Esophagus muscularis mucosa (tissue), 4 donors: ENCODE results near the gene UGCG. TPM values are rescaled to one million over a fixed set of nuclear protein-coding genes. Genes with fewer than 3 reads are reported as not detected.

Experiments
- DNase-seq: peaks from one replicate; pipeline ENCODE4 v3.0.0-alpha.2; 2017; ENCODE audit errors: extremely low spot score
- H3K27ac ChIP-seq, 4 donors: fragments of 200-600 bp; sonication (generic); replicated peaks in 1 of 4; 1 replicate in 3 of 4; 2 replicates in 1 of 4; pipeline ENCODE4 v1.5.1; 2016 to 2019; ENCODE audit warnings: mild to moderate bottlenecking in 1 of 4
- H3K27me3 ChIP-seq, 4 donors: fragments of 200-600 bp; sonication (generic); one replicate each; pipeline versions ENCODE4 v1.5.1 to v1.6.0; 2016 to 2019
- H3K36me3 ChIP-seq, 4 donors: fragments of 200-600 bp; sonication (generic); one replicate each; pipeline ENCODE4 v1.5.1; 2016 to 2019
- H3K4me1 ChIP-seq, 4 donors: fragments of 200-600 bp; sonication (generic); one replicate each; pipeline ENCODE4 v1.5.1; 2016 to 2019
- H3K4me3 ChIP-seq, 4 donors: fragments of 200-600 bp; sonication (generic); 1 replicate in 2 of 4; 2 replicates in 2 of 4; pipeline ENCODE4 v1.5.1; 2016 to 2019; ENCODE audit warnings: mild to moderate bottlenecking in 4 of 4, moderate library complexity in 1 of 4
- H3K9me3 ChIP-seq, 4 donors: fragments of 200-600 bp; sonication (generic); 1 replicate in 3 of 4; 2 replicates in 1 of 4; pipeline ENCODE4 v1.5.1; 2016 to 2019
- CTCF ChIP-seq, 3 experiments: fragments of 200-600 bp in 2 of 3; fragments of 450-650 bp in 1 of 3; sonication (generic) in 2 of 3; IDR thresholded peaks; one replicate each; pipeline ENCODE4 v1.5.1; 2017 to 2019; ENCODE audit warnings: antibody characterized with exemption in 3 of 3, mild to moderate bottlenecking in 2 of 3, moderate library complexity in 1 of 3
- EP300 ChIP-seq: sonication (generic); formaldehyde crosslinking; IDR thresholded peaks from one replicate; pipeline ENCODE4 v1.6.1; 2017; ENCODE audit warnings: antibody characterized with exemption
- POLR2A ChIP-seq: fragments of 450-650 bp; IDR thresholded peaks from one replicate; pipeline ENCODE4 v1.6.1; 2017; ENCODE audit warnings: antibody characterized with exemption, moderate library complexity, mild to moderate bottlenecking, low read depth
- POLR2AphosphoS5 ChIP-seq, 2 donors: sonication (generic); formaldehyde crosslinking; IDR thresholded peaks; one replicate each; pipeline ENCODE4 v1.6.1; 2017; ENCODE audit warnings: antibody characterized with exemption in 2 of 2
- WGBS: methylation state at CpG from one replicate; pipeline ENCODE4 v1.1.5; 2018; 5-methylcytosine and 5-hydroxymethylcytosine counted together
- intact Hi-C: fragments of 100-400 bp; cut with DNase I; formaldehyde crosslinking; loops from one replicate; pipeline ENCODE4 v1.15.1; 2023
- total RNA-seq, 4 donors: library from RNA; depleted of rRNA; stranded (reverse); fragments of >200 nt; gene quantifications; one replicate each; pipeline versions ENCODE4 v1.1.0 to v1.2.1, GENCODE V29; 2016

UGCG gene
- total RNA-seq, 4 donors from 2014 or later, result 24.5 to 87.8 (median 33.5) TPM

GRCh38 chr9:111915425-111915758 is 18.8 kb downstream of the UGCG start:
- Histone ChIP-seq H3K9me3 (no peaks in the 10 kb centered on the region), H3K27ac (no peak overlapping the region), H3K4me3 (no peak overlapping the region), H3K4me1 (peaks cover 24 to 64% (median 51%) of the 10 kb centered on the region in 4 donors), H3K36me3 (peaks cover 0 to 28% (median 5%) of the 10 kb centered on the region in 4 donors), H3K27me3 (no peaks in the 10 kb centered on the region)
- no peak for DNase-seq
- 84% methylated on average over 3 of the region's 3 CpGs for WGBS
- no peak for TF ChIP-seq POLR2A
- no peak for TF ChIP-seq POLR2AphosphoS5 (IDR thresholded peaks at IDR 0.05)
- TF ChIP-seq CTCF (IDR thresholded peaks at IDR 0.05), result no peak
- TF ChIP-seq EP300, result no peak
- intact Hi-C loops, result no loop called here

GRCh38 chr9:111916234-111916645 is 19.6 kb downstream of the UGCG start:
- Histone ChIP-seq H3K4me3 (no peak overlapping the region), H3K4me1 (peaks cover 22 to 57% (median 45%) of the 10 kb centered on the region in 4 donors), H3K36me3 (peaks cover 0 to 36% (median 10%) of the 10 kb centered on the region in 4 donors), H3K27ac (no peak overlapping the region), H3K27me3 (no peaks in the 10 kb centered on the region), H3K9me3 (no peaks in the 10 kb centered on the region)
- TF ChIP-seq POLR2A (no peak), POLR2AphosphoS5 (IDR thresholded peaks at IDR 0.05) (no peak), EP300 (no peak), CTCF (IDR thresholded peaks at IDR 0.05) (no peak)
- DNase-seq, result no peak
- WGBS, result 86% methylated on average over 3 of the region's 3 CpGs
- intact Hi-C loops, result no loop called here

GRCh38 chr9:111917201-111917600 is 20.6 kb downstream of the UGCG start:
- intact Hi-C loops, result no loop called here
- Histone ChIP-seq H3K36me3 (peaks cover 0 to 39% (median 10%) of the 10 kb centered on the region in 4 donors), H3K4me1 (peaks cover 22 to 64% (median 49%) of the 10 kb centered on the region in 4 donors)

GRCh38 chr9:111917980-111918379 is 21.4 kb downstream of the UGCG start:
- Histone ChIP-seq H3K36me3 (peaks cover 0 to 39% (median 10%) of the 10 kb centered on the region in 4 donors), H3K9me3 (no peaks in the 10 kb centered on the region), H3K4me1 (peaks cover 22 to 62% (median 47%) of the 10 kb centered on the region in 4 donors), H3K27ac (no peak overlapping the region), H3K27me3 (no peaks in the 10 kb centered on the region), H3K4me3 (no peak overlapping the region)
- TF ChIP-seq EP300 (no peak), CTCF (IDR thresholded peaks at IDR 0.05) (no peak), POLR2AphosphoS5 (IDR thresholded peaks at IDR 0.05) (no peak), POLR2A (no peak)
- intact Hi-C loops, result no loop called here
- DNase-seq, result no peak
- 87% methylated on average over 9 of the region's 9 CpGs for WGBS

More at GRCh38 chr9:111917201-111917600, 20.6 kb downstream of the UGCG start:
- 69% methylated on average over 5 of the region's 5 CpGs for WGBS
- no peaks in the 10 kb centered on the region for H3K9me3 ChIP-seq
- no peak overlapping the region for H3K4me3 ChIP-seq
- no peak overlapping the region for H3K27ac ChIP-seq
- no peak for DNase-seq
- no peaks in the 10 kb centered on the region for H3K27me3 ChIP-seq
- no peak for TF ChIP-seq EP300
- no peak for TF ChIP-seq CTCF (IDR thresholded peaks at IDR 0.05)
- TF ChIP-seq POLR2AphosphoS5 (IDR thresholded peaks at IDR 0.05), result no peak
- TF ChIP-seq POLR2A, result no peak

- no peaks in the 10 kb centered on the region for H3K9me3 ChIP-seq
- WGBS, result 87% methylated on average over 4 of the region's 4 CpGs
- H3K4me3 ChIP-seq, result no peak overlapping the region
- TF ChIP-seq EP300 (no peak), POLR2AphosphoS5 (IDR thresholded peaks at IDR 0.05) (no peak), CTCF (IDR thresholded peaks at IDR 0.05) (no peak)
- H3K36me3 ChIP-seq, result peaks cover 0 to 45% (median 12%) of the 10 kb centered on the region in 4 donors
- DNase-seq, result no peak
- no peaks in the 10 kb centered on the region for H3K27me3 ChIP-seq
- intact Hi-C loops, result no loop called here
- H3K27ac ChIP-seq, result no peak overlapping the region
- H3K4me1 ChIP-seq, result peaks cover 10 to 43% (median 30%) of the 10 kb centered on the region in 4 donors
Observed at GRCh38 chr9:111919875-111920274, 23.3 kb downstream of the UGCG start.
